HPDE6-E6E7 (cell line): Measurements from ENCODE around the gene LPCAT3.
"Not testable (repeated sequence)": the region's sequence is repeated elsewhere in the genome, so short reads cannot be mapped to it uniquely, and the experiment has no call there.

Source experiments
- DNase-seq: peaks from one replicate; pipeline ENCODE4 v3.0.0; 2011; ENCODE audit warnings: missing footprints; ENCODE audit errors: extremely low spot score

LPCAT3 gene

GRCh38 chr12:7037411-7037810 is 19.1 kb upstream of the LPCAT3 start:
- not testable (repeated sequence) for DNase-seq

- no peak for DNase-seq
Measured at GRCh38 chr12:7035463-7035862, 17.2 kb upstream of the LPCAT3 start.

DNA sequence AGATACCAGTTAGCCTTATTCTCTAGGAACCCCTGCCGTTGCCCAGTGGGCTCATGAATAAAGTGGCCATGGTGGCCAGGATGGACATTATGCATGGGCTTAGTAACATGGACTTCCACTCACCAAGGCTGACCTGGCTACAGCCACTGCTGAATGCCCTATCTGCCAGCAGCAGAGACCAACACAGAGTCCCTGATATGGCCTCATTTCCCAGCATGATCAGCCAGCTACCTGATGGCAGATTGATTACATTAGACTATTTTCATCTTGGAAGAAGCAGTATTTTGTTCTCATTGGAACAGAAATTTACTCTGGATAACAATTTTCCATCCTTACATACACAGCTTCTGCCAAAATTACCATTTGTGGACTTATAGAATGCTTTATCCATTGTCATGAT is 16.2 kb upstream of the LPCAT3 start:
- no peak for DNase-seq

GRCh38 chr12:7032990-7033389 is 14.7 kb upstream of the LPCAT3 start:
- no peak for DNase-seq

DNA sequence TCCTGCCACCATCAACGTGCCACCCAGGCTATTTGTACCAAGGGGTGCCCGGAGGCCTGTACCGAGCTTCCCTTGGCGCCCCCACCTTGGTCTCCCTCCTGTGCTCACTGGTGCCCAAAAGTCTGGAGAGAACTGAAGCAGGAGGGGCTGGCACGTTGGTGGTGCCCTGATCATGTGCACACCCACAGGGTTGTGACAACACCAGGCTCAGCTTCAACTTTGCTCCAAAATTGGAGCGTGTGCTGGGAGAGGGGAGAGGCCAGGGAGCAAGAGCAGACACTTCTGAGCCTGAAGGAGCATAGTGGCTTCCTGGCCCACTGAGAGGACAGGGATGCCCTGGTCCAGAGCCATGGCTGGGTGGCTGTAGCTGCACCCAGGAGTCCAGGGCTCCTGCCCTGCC is 13.0 kb upstream of the LPCAT3 start:
- no peak for DNase-seq

DNA sequence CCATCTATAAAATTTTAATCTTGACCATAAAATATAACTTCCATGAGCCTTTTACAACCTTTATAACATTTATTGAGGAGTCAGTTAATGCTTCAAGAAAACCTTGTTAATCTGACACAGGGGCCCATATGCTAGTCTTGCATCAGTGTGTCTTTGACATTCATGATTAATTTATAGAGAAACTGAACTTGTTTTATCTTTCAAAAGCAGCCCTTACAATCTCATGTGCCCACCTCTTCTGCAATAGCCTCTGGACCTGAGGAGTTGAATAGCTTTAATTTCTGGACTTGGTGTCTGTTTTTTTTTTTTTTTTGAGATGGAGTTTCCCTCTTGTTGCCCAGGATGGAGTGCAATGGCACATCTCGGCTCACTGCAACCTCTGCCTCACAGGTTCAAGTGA is 8.6 kb upstream of the LPCAT3 start:
- no peak for DNase-seq

DNA sequence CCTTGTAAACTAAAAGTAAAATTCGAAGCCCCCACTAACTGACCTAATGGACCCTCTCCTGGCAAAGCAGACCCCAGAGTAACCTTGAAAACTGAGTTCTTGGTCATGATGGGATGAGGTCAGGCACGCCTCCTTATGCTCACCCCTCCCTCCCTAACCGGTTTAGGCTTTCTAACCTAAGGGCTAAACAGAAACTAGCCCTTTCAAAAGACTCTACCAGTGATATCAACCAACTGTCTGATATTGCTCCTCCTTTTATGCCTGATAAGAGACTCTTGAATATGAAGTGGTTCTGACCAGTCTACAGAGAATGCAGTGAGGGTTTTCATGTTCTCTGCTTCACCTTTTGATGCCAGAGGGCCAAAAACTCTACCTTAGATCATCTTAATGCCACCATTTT is 4.8 kb upstream of the LPCAT3 start:
- no peak for DNase-seq

- DNase-seq = no peak
Measured at GRCh38 chr12:7021956-7022355, 3.7 kb upstream of the LPCAT3 start.

- no peak for DNase-seq
Measured at GRCh38 chr12:7019043-7019569, 830 bp upstream of the LPCAT3 start.

DNA sequence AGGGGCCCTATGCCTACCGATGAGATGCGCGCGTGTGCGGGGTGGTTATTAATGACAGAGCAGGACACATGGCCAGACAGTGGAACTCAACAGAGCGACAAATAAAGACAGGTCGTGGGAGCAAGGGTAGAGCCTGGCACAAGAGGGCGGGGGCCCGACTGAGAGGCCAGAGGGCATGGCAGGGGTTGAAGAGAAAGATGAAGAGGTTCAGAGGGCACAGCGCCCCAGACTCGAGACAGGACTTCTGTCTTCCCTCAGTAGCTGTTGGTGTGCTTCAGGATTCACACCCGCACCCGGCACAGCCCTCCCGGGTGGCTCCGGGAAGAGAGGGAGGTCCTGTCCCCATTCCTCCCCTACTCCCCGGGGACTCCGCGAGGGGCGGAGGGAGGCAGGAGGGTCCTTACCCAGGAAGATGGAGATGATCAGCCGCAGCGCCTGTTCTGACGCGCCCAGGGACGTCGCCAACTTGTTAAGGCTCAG is 366 bp downstream of the LPCAT3 start:
- peak; percentile 21 for DNase-seq

- no peak for DNase-seq
Measured at GRCh38 chr12:7016958-7017571, 1.2 kb downstream of the LPCAT3 start.

GRCh38 chr12:7015555-7016370 is 2.5 kb downstream of the LPCAT3 start:
- DNase-seq = no peak

GRCh38 chr12:7013101-7013500 is 5.2 kb downstream of the LPCAT3 start:
- DNase-seq = no peak

DNA sequence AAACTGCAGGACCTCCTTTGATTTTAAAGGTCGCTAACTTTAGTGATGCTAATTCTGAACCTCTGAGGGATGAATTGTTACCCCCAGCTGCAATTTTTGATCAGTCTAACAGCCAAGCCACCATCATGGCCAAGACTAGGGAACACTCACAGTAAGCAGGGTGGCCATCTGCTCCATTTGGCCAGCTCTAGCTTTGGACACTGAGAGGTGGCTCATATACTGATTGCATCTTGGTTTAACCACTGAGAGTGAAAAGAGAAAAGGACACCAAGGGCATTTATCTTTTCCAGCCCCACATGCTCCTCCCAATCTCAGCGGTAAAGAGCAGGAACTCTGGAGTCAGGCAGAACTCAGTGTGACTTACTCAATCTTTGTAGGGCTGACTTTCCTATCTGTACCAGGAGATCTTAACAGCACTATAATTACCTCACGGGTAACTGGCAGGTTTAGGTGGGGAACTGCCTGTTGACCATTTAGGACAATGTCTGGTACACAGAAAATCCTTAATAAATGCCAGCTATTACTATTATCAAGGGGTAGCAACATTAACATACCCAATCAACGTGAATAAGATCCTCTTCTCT is 6.2 kb downstream of the LPCAT3 start:
- DNase-seq = no peak

DNA sequence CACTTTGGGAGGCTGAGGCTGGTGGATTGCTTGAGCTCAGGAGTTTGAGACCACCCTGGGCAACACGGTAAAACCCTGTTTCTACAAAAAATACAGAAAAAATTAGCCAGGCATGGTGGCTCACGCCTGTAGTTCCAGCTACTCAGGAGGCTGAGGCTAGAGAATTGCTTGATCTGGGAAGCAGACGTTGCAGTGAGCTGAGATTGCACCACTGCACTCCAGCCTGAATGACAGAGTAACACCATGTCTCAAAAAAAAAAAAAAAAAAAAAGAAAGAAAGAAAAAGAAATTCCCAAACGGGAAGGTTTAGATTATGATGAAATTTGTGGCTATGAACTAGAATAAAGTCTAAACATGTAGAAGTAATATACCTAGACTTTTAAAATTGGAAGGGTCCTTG is 6.9 kb downstream of the LPCAT3 start:
- DNase-seq = not testable (repeated sequence)

DNA sequence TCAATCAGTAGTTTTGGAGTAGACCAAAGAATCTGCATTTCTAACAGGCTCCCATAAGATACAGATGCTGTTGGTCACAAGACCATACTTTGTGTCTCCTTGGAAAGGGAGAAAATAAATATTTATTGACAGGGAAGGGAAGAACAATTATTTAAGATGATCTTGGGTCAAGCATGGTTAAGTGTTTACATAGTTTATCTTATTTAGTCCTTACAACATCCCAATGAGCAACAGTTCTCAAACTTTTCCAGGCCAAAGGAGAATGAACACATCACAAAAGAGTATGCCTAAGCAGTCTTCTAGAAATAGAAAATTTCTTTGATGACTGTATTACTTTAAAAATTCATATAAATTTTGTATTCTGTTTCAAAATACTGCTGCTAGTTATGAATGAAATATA is 8.8 kb downstream of the LPCAT3 start:
- DNase-seq = no peak

GRCh38 chr12:7008864-7009263 is 9.4 kb downstream of the LPCAT3 start:
- no peak for DNase-seq

DNA sequence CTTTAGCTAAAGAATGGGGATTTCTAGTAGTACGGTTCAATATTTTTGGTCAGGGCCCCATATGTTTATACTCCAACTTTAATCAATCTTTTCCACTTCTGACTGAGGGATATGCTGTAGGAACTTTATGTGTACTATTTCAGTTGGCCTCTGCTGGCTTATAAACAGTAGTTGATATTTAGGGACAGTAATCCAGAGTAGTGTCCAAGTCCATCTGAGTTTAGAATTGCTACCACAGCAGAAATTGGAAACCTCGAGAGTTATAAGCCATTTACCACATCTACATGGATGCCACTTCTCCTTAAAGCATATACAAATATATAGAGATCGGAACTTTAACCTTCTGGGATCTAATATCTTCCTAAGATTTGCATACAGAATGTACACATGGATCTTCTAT is 11.6 kb downstream of the LPCAT3 start:
- no peak for DNase-seq

- DNase-seq = no peak
Measured at GRCh38 chr12:7005311-7005710, 13.0 kb downstream of the LPCAT3 start.

GRCh38 chr12:7004840-7005239 is 13.4 kb downstream of the LPCAT3 start:
- DNase-seq = no peak

- no peak for DNase-seq
Measured at GRCh38 chr12:7004287-7004803, 13.9 kb downstream of the LPCAT3 start.

DNA sequence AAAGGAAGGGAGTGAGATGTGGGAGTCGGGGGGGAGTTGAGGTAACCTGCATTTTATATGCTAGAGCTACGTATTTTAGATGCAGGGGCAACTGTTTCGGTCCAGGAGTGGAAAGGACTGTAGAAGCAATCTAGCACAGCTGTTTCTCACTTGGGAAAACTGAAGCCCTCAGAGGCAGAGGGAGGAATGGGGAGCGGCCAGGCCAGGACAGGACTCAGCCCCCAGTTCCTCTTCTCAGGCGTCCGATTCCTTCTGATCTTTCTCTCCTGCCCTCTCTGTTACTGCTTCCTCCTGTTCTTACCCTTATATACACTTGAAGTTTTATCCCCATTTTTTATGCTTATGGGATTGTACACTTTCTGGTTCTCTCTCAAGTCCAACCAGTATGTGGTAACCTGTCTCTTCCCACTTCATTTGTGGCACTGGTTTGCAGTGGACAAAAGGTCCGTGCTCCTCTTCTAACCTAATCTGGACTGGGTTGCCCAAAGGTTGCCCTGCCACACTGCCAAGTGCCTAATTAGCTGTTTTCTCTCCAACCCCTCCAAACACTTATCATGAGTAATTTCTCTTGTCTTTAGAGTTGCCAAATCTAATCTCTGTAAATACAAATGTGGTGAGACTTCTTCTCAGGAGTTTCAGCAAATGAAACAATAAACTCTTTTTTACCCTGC is 16.2 kb downstream of the LPCAT3 start:
- no peak for DNase-seq
